Astrocyte (in vitro differentiated cells and primary cell): ENCODE results near the gene PBX3. TPM values are rescaled to one million over a fixed set of nuclear protein-coding genes. Genes with fewer than 3 reads are reported as not detected.
A peak's percentile ranks its signal among the peaks of the same experiment; 100 is the strongest.

ENCODE experiments used
- DNase-seq: peaks from one replicate; pipeline ENCODE4 v3.0.0-alpha.2; 2010; ENCODE audit warnings: low read depth
- FAIRE-seq: peaks from 2 replicates; lab custom pipeline; 2011; peaks lifted over from hg19 to GRCh38; lab: Jason Lieb, UNC
- H2AFZ ChIP-seq: 2 replicates; pipeline ENCODE4 v1.6.0; 2012; ENCODE audit warnings: low read depth, low read length, inconsistent platforms
- H3K27ac ChIP-seq: 2 replicates; pipeline ENCODE4 v1.5.1; 2011; ENCODE audit warnings: low read depth, low read length, inconsistent platforms
- H3K27me3 ChIP-seq: 2 replicates; pipeline ENCODE4 v1.6.0; 2011; ENCODE audit warnings: low read length, inconsistent platforms; ENCODE audit not compliant: insufficient read depth
- H3K36me3 ChIP-seq: 2 replicates; pipeline ENCODE4 v1.5.1; 2011; ENCODE audit warnings: low read length, inconsistent platforms; ENCODE audit not compliant: insufficient read depth
- H3K4me1 ChIP-seq: 2 replicates; pipeline ENCODE4 v1.5.1; 2011; ENCODE audit warnings: low read length, inconsistent platforms; ENCODE audit not compliant: insufficient read depth
- H3K4me2 ChIP-seq: 2 replicates; pipeline ENCODE4 v1.6.0; 2012; ENCODE audit warnings: low read length, inconsistent platforms
- H3K4me3 ChIP-seq: 2 replicates; pipeline ENCODE4 v1.5.1; 2011; ENCODE audit warnings: low read depth, mild to moderate bottlenecking, low read length, inconsistent platforms; ENCODE audit not compliant: insufficient read depth
- H3K79me2 ChIP-seq: 2 replicates; pipeline ENCODE4 v1.6.0; 2012; ENCODE audit warnings: mild to moderate bottlenecking, low read length, inconsistent platforms; ENCODE audit not compliant: insufficient read depth
- H3K9ac ChIP-seq: 2 replicates; pipeline ENCODE4 v1.6.0; 2012; ENCODE audit warnings: mild to moderate bottlenecking, low read length, inconsistent platforms
- H3K9me3 ChIP-seq: 2 replicates; pipeline ENCODE4 v1.5.1; 2012; ENCODE audit warnings: low read depth, mild to moderate bottlenecking, low read length, inconsistent platforms; ENCODE audit not compliant: insufficient read depth
- H4K20me1 ChIP-seq: 2 replicates; pipeline ENCODE4 v1.6.0; 2012; ENCODE audit warnings: low read length, inconsistent platforms; ENCODE audit not compliant: insufficient read depth
- H3K27ac Mint-ChIP-seq: one replicate; pipeline ENCODE4 v1.8.0; 2021; ENCODE audit warnings: mild to moderate bottlenecking, mixed read lengths; ENCODE audit not compliant: unreplicated experiment
- H3K27me3 Mint-ChIP-seq: one replicate; pipeline ENCODE4 v1.8.0; 2021; ENCODE audit warnings: low read depth, mixed read lengths; ENCODE audit not compliant: unreplicated experiment
- H3K36me3 Mint-ChIP-seq: one replicate; pipeline ENCODE4 v1.8.0; 2021; ENCODE audit warnings: low read depth, mixed read lengths; ENCODE audit not compliant: unreplicated experiment
- H3K4me1 Mint-ChIP-seq: one replicate; pipeline ENCODE4 v1.8.0; 2021; ENCODE audit warnings: low read depth, mixed read lengths; ENCODE audit not compliant: unreplicated experiment
- H3K4me3 Mint-ChIP-seq: one replicate; pipeline ENCODE4 v1.8.0; 2021; ENCODE audit warnings: mild to moderate bottlenecking, moderate library complexity, mixed read lengths; ENCODE audit not compliant: unreplicated experiment
- H3K9me3 Mint-ChIP-seq: one replicate; pipeline ENCODE4 v1.8.0; 2021; ENCODE audit warnings: mild to moderate bottlenecking, mixed read lengths; ENCODE audit not compliant: unreplicated experiment
- EZH2 ChIP-seq: IDR thresholded peaks from 2 replicates; pipeline ENCODE4 v1.6.1; 2012; ENCODE audit warnings: mild to moderate bottlenecking, low read length, inconsistent platforms; ENCODE audit not compliant: insufficient read depth
- total RNA-seq: library from RNA; stranded (reverse); gene quantifications from 2 replicates; pipeline ENCODE4 v1.2.1, GENCODE V29; 2021
- TF ChIP-seq, protein P1 (sequence below): IDR thresholded peaks from 2 replicates; pipeline ENCODE4 v1.5.1; 2011; ENCODE audit warnings: low read depth, mild to moderate bottlenecking, inconsistent platforms, low read length, moderate library complexity; ENCODE audit not compliant: insufficient read depth

Gene PBX3
- total RNA-seq, 1 donor from 2014 or later: 51.2 TPM

DNA sequence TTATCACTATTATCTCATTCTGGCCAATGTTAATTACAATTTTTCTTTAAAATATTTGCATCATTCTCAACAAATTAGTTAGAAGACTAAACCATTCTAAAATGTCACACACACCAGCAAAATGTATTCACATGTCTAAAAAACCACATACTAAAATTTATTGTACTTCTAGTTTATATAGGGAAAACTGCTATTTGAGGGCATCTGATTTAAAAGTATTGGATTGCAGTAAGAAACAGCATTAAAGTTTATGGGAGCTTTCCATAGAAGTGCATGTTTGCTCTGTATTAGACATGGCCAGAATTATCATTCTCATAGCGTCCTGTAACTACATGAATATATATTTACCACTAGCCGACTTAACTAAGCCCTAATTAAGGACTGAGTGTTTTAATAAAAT is 150.3 kb downstream of the PBX3 start:
- no peak for FAIRE-seq
- no peaks in the 10 kb centered on the region for H3K9me3 ChIP-seq
- no peaks in the 10 kb centered on the region for H3K27me3 Mint-ChIP-seq
- H3K4me1 ChIP-seq: peaks cover under 1% of the 10 kb centered on the region
- no peaks in the 10 kb centered on the region for H3K36me3 Mint-ChIP-seq
- peaks cover 53% of the 10 kb centered on the region for H3K79me2 ChIP-seq
- peaks cover 13% of the 10 kb centered on the region for H4K20me1 ChIP-seq
- no peak for TF ChIP-seq EZH2
- TF ChIP-seq, protein P1, sequence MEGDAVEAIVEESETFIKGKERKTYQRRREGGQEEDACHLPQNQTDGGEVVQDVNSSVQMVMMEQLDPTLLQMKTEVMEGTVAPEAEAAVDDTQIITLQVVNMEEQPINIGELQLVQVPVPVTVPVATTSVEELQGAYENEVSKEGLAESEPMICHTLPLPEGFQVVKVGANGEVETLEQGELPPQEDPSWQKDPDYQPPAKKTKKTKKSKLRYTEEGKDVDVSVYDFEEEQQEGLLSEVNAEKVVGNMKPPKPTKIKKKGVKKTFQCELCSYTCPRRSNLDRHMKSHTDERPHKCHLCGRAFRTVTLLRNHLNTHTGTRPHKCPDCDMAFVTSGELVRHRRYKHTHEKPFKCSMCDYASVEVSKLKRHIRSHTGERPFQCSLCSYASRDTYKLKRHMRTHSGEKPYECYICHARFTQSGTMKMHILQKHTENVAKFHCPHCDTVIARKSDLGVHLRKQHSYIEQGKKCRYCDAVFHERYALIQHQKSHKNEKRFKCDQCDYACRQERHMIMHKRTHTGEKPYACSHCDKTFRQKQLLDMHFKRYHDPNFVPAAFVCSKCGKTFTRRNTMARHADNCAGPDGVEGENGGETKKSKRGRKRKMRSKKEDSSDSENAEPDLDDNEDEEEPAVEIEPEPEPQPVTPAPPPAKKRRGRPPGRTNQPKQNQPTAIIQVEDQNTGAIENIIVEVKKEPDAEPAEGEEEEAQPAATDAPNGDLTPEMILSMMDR: no peak
- DNase-seq: no peak
- H3K4me3 Mint-ChIP-seq: no peak overlapping the region
- H3K9ac ChIP-seq: no peak overlapping the region
- H3K4me3 ChIP-seq: no peak overlapping the region
- no peak overlapping the region for H3K4me2 ChIP-seq
- no peaks in the 10 kb centered on the region for H3K27me3 ChIP-seq
- no peak overlapping the region for H3K27ac ChIP-seq
- H3K9me3 Mint-ChIP-seq: no peaks in the 10 kb centered on the region
- H3K27ac Mint-ChIP-seq: no peak overlapping the region
- H3K4me1 Mint-ChIP-seq: peaks cover 4% of the 10 kb centered on the region
- no peaks in the 10 kb centered on the region for H3K36me3 ChIP-seq
- H2AFZ ChIP-seq: no peak overlapping the region

DNA sequence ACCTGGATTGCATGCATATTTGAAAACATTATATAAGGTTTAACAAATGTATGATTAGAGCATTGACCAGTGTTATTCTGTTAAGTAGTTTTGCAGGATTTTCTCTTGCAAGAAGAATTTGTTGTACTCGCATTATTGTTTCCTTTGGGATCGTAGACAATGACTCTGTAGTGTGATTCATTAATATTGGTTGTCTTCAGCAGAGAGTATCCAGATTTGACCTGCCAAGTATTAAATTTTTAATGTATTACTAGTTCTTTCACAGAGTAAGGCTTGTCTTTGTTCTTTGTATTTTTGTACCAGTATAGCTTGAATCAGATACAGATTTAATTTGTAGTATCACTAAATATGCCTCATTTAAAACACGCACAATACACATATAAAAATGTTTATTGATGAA is 155.0 kb downstream of the PBX3 start:
- Mint-ChIP-seq H3K4me1 (peaks cover 25% of the 10 kb centered on the region), H3K36me3 (no peaks in the 10 kb centered on the region), H3K27me3 (no peaks in the 10 kb centered on the region), H3K9me3 (no peaks in the 10 kb centered on the region), H3K4me3 (no peak overlapping the region), H3K27ac (no peak overlapping the region)
- Histone ChIP-seq H3K4me3 (no peak overlapping the region), H3K27ac (no peak overlapping the region), H3K4me1 (peaks cover 15% of the 10 kb centered on the region), H4K20me1 (no peaks in the 10 kb centered on the region), H3K36me3 (no peaks in the 10 kb centered on the region), H3K27me3 (no peaks in the 10 kb centered on the region), H3K9me3 (no peaks in the 10 kb centered on the region), H2AFZ (no peak overlapping the region), H3K9ac (no peak overlapping the region), H3K4me2 (no peak overlapping the region), H3K79me2 (peaks cover 37% of the 10 kb centered on the region)
- DNase-seq (peak; percentile 53), FAIRE-seq (peak; percentile 5)
- no peak for TF ChIP-seq EZH2
- TF ChIP-seq, protein P1: no peak

DNA sequence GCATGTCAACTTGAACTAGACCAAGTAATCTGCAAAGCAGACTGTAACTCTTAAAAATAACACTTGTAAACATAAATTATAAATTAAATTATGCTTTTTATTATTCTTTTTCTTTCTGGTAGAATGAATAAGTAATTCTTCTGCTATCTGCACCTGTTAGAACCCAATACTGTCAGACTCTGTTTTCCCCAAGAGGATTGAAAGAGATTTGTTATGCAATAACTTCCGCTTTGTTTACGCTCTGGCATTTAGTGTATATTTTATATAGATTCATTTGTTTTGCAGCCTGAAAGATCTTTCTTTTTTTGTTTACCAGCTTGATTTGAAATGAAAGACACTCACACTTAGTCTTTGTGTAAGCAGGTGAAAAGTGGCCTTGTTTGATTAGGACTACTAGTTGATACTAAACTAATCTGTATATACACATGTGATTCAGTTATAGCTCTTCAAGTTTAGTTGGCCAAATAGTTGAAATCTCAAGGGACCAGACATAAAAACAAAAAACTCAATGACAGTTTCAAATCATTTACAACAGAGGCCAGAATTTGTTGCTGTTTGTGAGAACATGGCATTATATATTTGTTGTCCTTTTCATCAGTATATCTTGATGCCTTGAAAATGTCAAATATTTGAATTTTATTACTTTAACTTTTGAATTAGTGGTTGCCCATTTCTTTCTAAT is 155.8 kb downstream of the PBX3 start:
- Histone ChIP-seq H3K27me3 (no peaks in the 10 kb centered on the region), H3K9ac (no peak overlapping the region), H4K20me1 (no peaks in the 10 kb centered on the region), H3K4me2 (no peak overlapping the region), H3K27ac (no peak overlapping the region), H3K4me3 (no peak overlapping the region), H3K4me1 (peaks cover 15% of the 10 kb centered on the region), H2AFZ (no peak overlapping the region), H3K79me2 (peaks cover 33% of the 10 kb centered on the region), H3K9me3 (no peaks in the 10 kb centered on the region), H3K36me3 (no peaks in the 10 kb centered on the region)
- H3K9me3 Mint-ChIP-seq: no peaks in the 10 kb centered on the region
- FAIRE-seq: no peak
- no peaks in the 10 kb centered on the region for H3K27me3 Mint-ChIP-seq
- no peak overlapping the region for H3K4me3 Mint-ChIP-seq
- no peaks in the 10 kb centered on the region for H3K36me3 Mint-ChIP-seq
- no peak for TF ChIP-seq EZH2
- TF ChIP-seq, protein P1: no peak
- peaks cover 30% of the 10 kb centered on the region for H3K4me1 Mint-ChIP-seq
- DNase-seq: no peak
- no peak overlapping the region for H3K27ac Mint-ChIP-seq
